CD4-positive, alpha-beta memory T cell (primary cell): ENCODE results near the gene EIF4E3. TPM values are rescaled to one million over a fixed set of nuclear protein-coding genes. Genes with fewer than 3 reads are reported as not detected.

Experiments
- CTCF ChIA-PET: fragments of 350-600 bp; sonication (Branson Sonifier 250); formaldehyde crosslinking; loops from one replicate; lab custom pipeline; 2021; ENCODE audit warnings: inconsistent platforms; ENCODE audit not compliant: partially characterized antibody; lab: Charles Lee
- POLR2A ChIA-PET: fragments of 350-600 bp; sonication (Branson Sonifier 250); formaldehyde crosslinking; loops from one replicate; lab custom pipeline; 2021; ENCODE audit not compliant: partially characterized antibody; lab: Charles Lee
- DNase-seq, 5 donors: peaks; one replicate each; pipeline versions ENCODE4 v3.0.0 to v3.0.0-alpha.2; 2020 to 2022; ENCODE audit warnings: mixed read lengths in 1 of 5
- H3K27ac ChIP-seq: one replicate; pipeline ENCODE4 v1.7.0; 2013; ENCODE audit warnings: low read depth, low read length
- H3K27me3 ChIP-seq: 2 replicates; pipeline ENCODE4 v1.7.0; 2013; ENCODE audit warnings: mild to moderate bottlenecking, low read length, moderate library complexity; ENCODE audit not compliant: insufficient read depth
- H3K36me3 ChIP-seq: 2 replicates; pipeline ENCODE4 v1.7.0; 2013; ENCODE audit warnings: mild to moderate bottlenecking, low read length, moderate library complexity; ENCODE audit not compliant: insufficient read depth
- H3K4me1 ChIP-seq: 2 replicates; pipeline ENCODE4 v1.7.0; 2013; ENCODE audit warnings: mild to moderate bottlenecking, low read length, moderate library complexity; ENCODE audit not compliant: insufficient read depth
- H3K4me3 ChIP-seq, 2 donors: one replicate each; pipeline ENCODE4 v1.7.0; 2013; ENCODE audit warnings: low read length in 2 of 2, mild to moderate bottlenecking in 1 of 2
- H3K9me3 ChIP-seq, 2 donors: one replicate each; pipeline ENCODE4 v1.7.0; 2013; ENCODE audit warnings: low read length in 2 of 2, control low read depth in 1 of 2; ENCODE audit not compliant: control insufficient read depth in 1 of 2
- H3K27ac Mint-ChIP-seq, 7 donors: one replicate each; pipeline ENCODE4 v1.8.0; 2020 to 2021; ENCODE audit warnings: mixed read lengths in 7 of 7, mild to moderate bottlenecking in 6 of 7, inconsistent platforms in 3 of 7, moderate library complexity in 3 of 7
- H3K27me3 Mint-ChIP-seq, 2 donors: one replicate each; pipeline ENCODE4 v1.8.0; 2020 to 2021; ENCODE audit warnings: mixed read lengths in 2 of 2
- H3K36me3 Mint-ChIP-seq, 2 donors: one replicate each; pipeline ENCODE4 v1.8.0; 2020 to 2021; ENCODE audit warnings: mixed read lengths in 2 of 2, inconsistent platforms in 1 of 2, mild to moderate bottlenecking in 1 of 2
- H3K4me1 Mint-ChIP-seq, 4 donors: one replicate each; pipeline ENCODE4 v1.8.0; 2020 to 2021; ENCODE audit warnings: mixed read lengths in 4 of 4, mild to moderate bottlenecking in 1 of 4
- H3K4me3 Mint-ChIP-seq, 8 donors: one replicate each; pipeline ENCODE4 v1.8.0; 2020 to 2021; ENCODE audit warnings: mixed read lengths in 8 of 8, mild to moderate bottlenecking in 7 of 8, moderate library complexity in 6 of 8, inconsistent platforms in 3 of 8
- H3K9me3 Mint-ChIP-seq, 8 donors: one replicate each; pipeline ENCODE4 v1.8.0; 2020 to 2021; ENCODE audit warnings: mixed read lengths in 8 of 8, mild to moderate bottlenecking in 5 of 8, inconsistent platforms in 3 of 8, moderate library complexity in 1 of 8
- intact Hi-C: fragments of 100-400 bp; cut with micrococcal nuclease; formaldehyde crosslinking; loops from one replicate; pipeline ENCODE4 v1.15.1; 2023
- polyA plus RNA-seq, 2 donors: library from polyadenylated mRNA; unstranded; fragments of 300-500 nt; fragmentation: Illumina TruSeq; gene quantifications; one replicate each; pipeline ENCODE4 v1.2.3, GENCODE V29; 2021
- total RNA-seq, 2 experiments: library from RNA; stranded (reverse); gene quantifications; one replicate each; pipeline ENCODE4 v1.2.3, GENCODE V29; 2021

EIF4E3 gene
- total and polyA plus RNA-seq, 4 experiments from 2014 or later: 40.7 to 58.7 (median 53.3) TPM

DNA sequence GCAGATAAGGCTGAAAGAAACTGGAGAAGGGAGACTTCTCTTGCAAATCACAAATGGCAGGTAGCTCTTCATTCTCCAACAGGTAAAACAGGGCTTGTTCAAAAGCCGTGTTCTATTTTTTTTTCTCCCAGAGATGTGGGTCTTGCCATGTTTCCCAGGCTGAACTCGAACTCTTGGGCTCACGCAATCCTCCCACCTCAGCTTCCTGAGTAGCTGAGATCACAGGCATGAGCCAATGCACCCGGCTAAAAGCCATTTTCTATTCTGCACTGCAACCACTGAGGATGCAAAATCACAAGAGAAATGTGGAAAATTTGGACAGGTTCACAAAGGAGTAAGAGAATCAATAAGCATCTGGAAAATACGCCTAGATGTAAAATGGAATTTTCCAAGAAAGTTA, 19.5 kb downstream of the EIF4E3 start:
- peaks cover 32% of the 10 kb centered on the region for H3K36me3 ChIP-seq
- no peak overlapping the region for H3K27ac ChIP-seq
- H3K27ac Mint-ChIP-seq: peak overlapping the region; percentile 19 to 88 (median 79)
- DNase-seq: no peak
- peak overlapping the region in 2 of 8 donors; percentile 2 to 13 for H3K4me3 Mint-ChIP-seq
- H3K36me3 Mint-ChIP-seq: peaks cover 33 to 73% of the 10 kb centered on the region in 2 donors
- peaks cover 74 to 94% (median 77%) of the 10 kb centered on the region in 4 donors for H3K4me1 Mint-ChIP-seq
- no peaks in the 10 kb centered on the region for H3K27me3 ChIP-seq
- no peaks in the 10 kb centered on the region for H3K9me3 ChIP-seq
- H3K27me3 Mint-ChIP-seq: no peaks in the 10 kb centered on the region
- no peaks in the 10 kb centered on the region for H3K9me3 Mint-ChIP-seq
- H3K4me3 ChIP-seq: no peak overlapping the region
- CTCF ChIA-PET: interaction anchor here (1.6 kb wide), 1 partner anchor 170 kb away, joined by 5 read pairs; no protein-coding TSS in a partner anchor
- intact Hi-C loops: no loop called here
- POLR2A ChIA-PET: no interaction called here
- H3K4me1 ChIP-seq: peaks cover 87% of the 10 kb centered on the region

- Mint-ChIP-seq H3K9me3 (no peaks in the 10 kb centered on the region), H3K4me1 (peaks cover 69 to 88% (median 71%) of the 10 kb centered on the region in 4 donors), H3K36me3 (peaks cover 33 to 69% of the 10 kb centered on the region in 2 donors), H3K27ac (peak overlapping the region in 5 of 7 donors; percentile 85 to 90 (median 88)), H3K27me3 (no peaks in the 10 kb centered on the region), H3K4me3 (no peak overlapping the region)
- Histone ChIP-seq H3K27me3 (no peaks in the 10 kb centered on the region), H3K4me3 (no peak overlapping the region), H3K9me3 (no peaks in the 10 kb centered on the region), H3K36me3 (peaks cover 28% of the 10 kb centered on the region), H3K4me1 (peaks cover 81% of the 10 kb centered on the region), H3K27ac (no peak overlapping the region)
- ChIA-PET POLR2A (interaction anchor here (1.0 to 4.8 kb wide), 4 partner anchors 9 to 24 kb away, joined by 3 to 27 read pairs (median 4); partner anchors contain the start of gene EIF4E3), CTCF (interaction anchor here (1.0 to 1.1 kb wide), 2 partner anchors 24 to 170 kb away, joined by 3 read pairs; no protein-coding TSS in a partner anchor)
- intact Hi-C loops: loop anchor here (5.0 kb wide), 1 partner anchor 123 kb away; the partner anchor contains the start of gene FOXP1
- DNase-seq: no peak
Measured at GRCh38 chr3:71704915-71705314, 20.3 kb downstream of the EIF4E3 start.

GRCh38 chr3:71703797-71704196, 21.4 kb downstream of the EIF4E3 start:
- Histone ChIP-seq H3K4me1 (peaks cover 70% of the 10 kb centered on the region), H3K36me3 (peaks cover 23% of the 10 kb centered on the region), H3K27me3 (no peaks in the 10 kb centered on the region), H3K9me3 (no peaks in the 10 kb centered on the region), H3K27ac (peak overlapping the region; percentile 41), H3K4me3 (no peak overlapping the region)
- Mint-ChIP-seq H3K27ac (peak overlapping the region; percentile 3 to 90 (median 85)), H3K27me3 (no peaks in the 10 kb centered on the region), H3K36me3 (peaks cover 33 to 65% of the 10 kb centered on the region in 2 donors), H3K4me1 (peaks cover 59 to 81% (median 62%) of the 10 kb centered on the region in 4 donors), H3K9me3 (no peaks in the 10 kb centered on the region), H3K4me3 (peak overlapping the region in 3 of 8 donors; percentile 21 to 44 (median 22))
- DNase-seq: no peak
- ChIA-PET CTCF (interaction anchor here (1.0 kb wide), 1 partner anchor 171 kb away, joined by 3 read pairs; no protein-coding TSS in a partner anchor), POLR2A (interaction anchor here (0.6 to 4.8 kb wide), 5 partner anchors 10 to 26 kb away, joined by 3 to 27 read pairs (median 3); partner anchors contain the start of gene EIF4E3)
- intact Hi-C loops: loop anchor here (5.0 kb wide), 1 partner anchor 121 kb away; the partner anchor contains the start of gene FOXP1

DNA sequence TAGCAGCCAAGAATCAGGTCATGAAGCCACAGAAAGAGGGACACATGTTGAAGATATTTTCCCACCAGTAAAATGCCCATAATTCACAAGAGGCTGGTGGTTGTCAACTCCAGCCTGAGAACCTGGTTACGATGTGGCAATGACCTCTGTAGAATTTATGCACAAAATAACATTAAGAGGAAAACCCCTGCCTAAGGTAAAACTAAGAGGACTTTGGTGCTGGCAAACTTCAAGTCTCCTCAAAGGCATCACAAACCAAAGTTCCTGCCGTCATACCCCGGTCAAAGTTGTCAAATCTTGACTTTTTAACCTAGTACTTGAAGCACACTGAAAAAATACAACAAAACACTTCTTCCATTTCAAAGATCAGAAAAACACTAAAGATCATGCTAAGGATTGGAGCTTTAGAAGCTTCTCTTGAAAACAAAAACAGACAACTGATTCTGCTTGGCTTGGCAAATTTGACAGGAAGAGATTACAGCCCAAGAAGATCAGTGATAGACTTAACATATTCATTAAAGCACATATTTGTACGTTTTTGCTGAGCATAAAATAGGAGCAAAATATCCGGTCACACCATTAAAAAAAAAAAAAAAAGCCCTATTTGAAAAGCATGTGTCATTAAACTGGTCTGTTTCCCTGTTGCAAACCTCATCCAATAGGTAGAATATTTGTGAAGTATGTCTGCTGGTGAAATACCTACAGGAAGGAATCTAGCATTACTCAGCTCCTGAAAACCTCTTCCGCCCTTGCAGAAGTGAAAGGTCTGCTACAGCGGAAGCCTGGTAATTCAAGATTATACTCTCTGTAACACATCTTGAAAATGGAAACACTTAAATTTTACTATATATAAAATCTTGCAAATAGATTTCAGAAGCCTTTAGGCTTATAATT, 22.8 kb downstream of the EIF4E3 start:
- peaks cover 53 to 77% (median 63%) of the 10 kb centered on the region in 4 donors for H3K4me1 Mint-ChIP-seq
- H3K36me3 Mint-ChIP-seq: peaks cover 36 to 65% of the 10 kb centered on the region in 2 donors
- ChIA-PET POLR2A (interaction anchor here (0.6 to 4.8 kb wide), 7 partner anchors 8 to 776 kb away, joined by 3 to 27 read pairs (median 4); partner anchors contain the start of gene EIF4E3), CTCF (interaction anchor here (0.6 to 2.6 kb wide), 7 partner anchors 9 to 1152 kb away, joined by 3 to 12 read pairs (median 3); partner anchors contain the start of gene EIF4E3)
- Histone ChIP-seq H3K27ac (peak overlapping the region; percentile 41), H3K4me1 (peaks cover 63% of the 10 kb centered on the region), H3K9me3 (no peaks in the 10 kb centered on the region), H3K4me3 (no peak overlapping the region), H3K36me3 (peaks cover 33% of the 10 kb centered on the region), H3K27me3 (no peaks in the 10 kb centered on the region)
- intact Hi-C loops: loop anchor here (5.0 kb wide), 1 partner anchor 120 kb away; the partner anchor contains the start of gene FOXP1
- peak overlapping the region; percentile 46 to 83 (median 76) for H3K4me3 Mint-ChIP-seq
- peak; percentile 43 to 70 (median 59) for DNase-seq
- H3K9me3 Mint-ChIP-seq: no peaks in the 10 kb centered on the region
- H3K27ac Mint-ChIP-seq: peak overlapping the region; percentile 77 to 90 (median 86)
- H3K27me3 Mint-ChIP-seq: no peaks in the 10 kb centered on the region

GRCh38 chr3:71701251-71701762, 23.9 kb downstream of the EIF4E3 start:
- H3K4me3 Mint-ChIP-seq: peak overlapping the region in 3 of 8 donors; percentile 1 to 83 (median 36)

GRCh38 chr3:71695000-71695482, 30.2 kb downstream of the EIF4E3 start:
- DNase-seq: no peak
- H3K27me3 Mint-ChIP-seq: no peaks in the 10 kb centered on the region
- Histone ChIP-seq H3K4me3 (no peak overlapping the region), H3K36me3 (peaks cover 43% of the 10 kb centered on the region), H3K9me3 (no peaks in the 10 kb centered on the region), H3K27ac (no peak overlapping the region), H3K27me3 (no peaks in the 10 kb centered on the region), H3K4me1 (no peaks in the 10 kb centered on the region)
- H3K27ac Mint-ChIP-seq: peak overlapping the region in 2 of 7 donors; percentile 60 to 82
- intact Hi-C loops: no loop called here
- peaks cover 0 to 17% (median 12%) of the 10 kb centered on the region in 4 donors for H3K4me1 Mint-ChIP-seq
- no peaks in the 10 kb centered on the region for H3K9me3 Mint-ChIP-seq
- ChIA-PET POLR2A (interaction anchor here (1.0 kb wide), 2 partner anchors 30 to 34 kb away, joined by 3 read pairs; partner anchors contain the start of gene EIF4E3), CTCF (interaction anchor here (1.2 kb wide), 1 partner anchor 14 kb away, joined by 3 read pairs; no protein-coding TSS in a partner anchor)
- no peak overlapping the region for H3K4me3 Mint-ChIP-seq
- peaks cover 59 to 70% of the 10 kb centered on the region in 2 donors for H3K36me3 Mint-ChIP-seq

More at GRCh38 chr3:71701251-71701762, 23.9 kb downstream of the EIF4E3 start:
- Histone ChIP-seq H3K4me3 (no peak overlapping the region), H3K36me3 (peaks cover 29% of the 10 kb centered on the region), H3K4me1 (peaks cover 59% of the 10 kb centered on the region), H3K27ac (no peak overlapping the region), H3K9me3 (no peaks in the 10 kb centered on the region), H3K27me3 (no peaks in the 10 kb centered on the region)
- POLR2A ChIA-PET: interaction anchor here (1.6 to 4.8 kb wide), 2 partner anchors 12 to 23 kb away, joined by 4 to 27 read pairs; partner anchors contain the start of gene EIF4E3
- Mint-ChIP-seq H3K9me3 (no peaks in the 10 kb centered on the region), H3K27me3 (no peaks in the 10 kb centered on the region), H3K36me3 (peaks cover 36 to 60% of the 10 kb centered on the region in 2 donors), H3K4me1 (peaks cover 52 to 68% (median 61%) of the 10 kb centered on the region in 4 donors), H3K27ac (peak overlapping the region in 6 of 7 donors; percentile 77 to 90 (median 86))
- intact Hi-C loops: loop anchor here (5.0 kb wide), 1 partner anchor 119 kb away; the partner anchor contains the start of gene FOXP1
- DNase-seq: no peak
- CTCF ChIA-PET: interaction anchor here (0.5 to 2.6 kb wide), 7 partner anchors 10 to 1265 kb away, joined by 3 to 12 read pairs (median 4); partner anchors contain the start of gene EIF4E3
